T-helper 1 cell treated with Interleukin-12 subunit alpha and Interleukin-12 subunit beta and Interleukin-4 antibody, amounts not matched to agents 30 μg/mL and 1 μg/mL, for 36 hours (primary cell): ENCODE measurements around the gene GRIA4.
"Not testable (repeated sequence)": the region's sequence is repeated elsewhere in the genome, so short reads cannot be mapped to it uniquely, and the experiment has no call there.

Source experiments
- H3K27ac Mint-ChIP-seq: one replicate; pipeline ENCODE4 v1.8.0; 2021; ENCODE audit warnings: mild to moderate bottlenecking, mixed read lengths
- H3K27me3 Mint-ChIP-seq: one replicate; pipeline ENCODE4 v1.8.0; 2021; ENCODE audit warnings: low read depth, mixed read lengths
- H3K36me3 Mint-ChIP-seq: one replicate; pipeline ENCODE4 v1.8.0; 2021; ENCODE audit warnings: low read depth, mixed read lengths
- H3K4me1 Mint-ChIP-seq: one replicate; pipeline ENCODE4 v1.8.0; 2021; ENCODE audit warnings: low read depth, mixed read lengths
- H3K4me3 Mint-ChIP-seq: one replicate; pipeline ENCODE4 v1.8.0; 2021; ENCODE audit warnings: mild to moderate bottlenecking, moderate library complexity, mixed read lengths
- H3K9me3 Mint-ChIP-seq: one replicate; pipeline ENCODE4 v1.8.0; 2021; ENCODE audit warnings: mixed read lengths

GRIA4 gene

DNA sequence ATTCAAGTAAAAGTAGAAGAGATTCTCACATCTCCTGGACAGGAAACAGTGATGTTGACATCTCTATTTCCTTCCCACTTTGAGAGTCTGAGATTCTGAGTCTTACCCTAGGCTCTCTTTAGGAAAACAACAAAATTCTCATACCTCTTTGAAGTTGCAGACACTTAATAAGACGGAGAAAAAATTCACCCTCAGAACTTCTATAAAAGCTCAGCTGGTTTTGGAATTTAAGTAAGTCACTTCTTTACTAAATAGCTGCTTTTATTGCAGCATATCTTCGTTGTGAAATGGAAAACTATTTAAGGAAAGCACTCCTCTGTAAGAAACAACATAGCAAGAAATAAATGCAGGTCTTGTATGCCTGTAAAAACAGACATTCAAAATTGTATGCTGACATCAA is 333.0 kb downstream of the GRIA4 start:
- no peak overlapping the region for H3K27ac Mint-ChIP-seq
- H3K4me1 Mint-ChIP-seq = no peaks in the 10 kb centered on the region
- H3K27me3 Mint-ChIP-seq = peaks cover 4% of the 10 kb centered on the region

DNA sequence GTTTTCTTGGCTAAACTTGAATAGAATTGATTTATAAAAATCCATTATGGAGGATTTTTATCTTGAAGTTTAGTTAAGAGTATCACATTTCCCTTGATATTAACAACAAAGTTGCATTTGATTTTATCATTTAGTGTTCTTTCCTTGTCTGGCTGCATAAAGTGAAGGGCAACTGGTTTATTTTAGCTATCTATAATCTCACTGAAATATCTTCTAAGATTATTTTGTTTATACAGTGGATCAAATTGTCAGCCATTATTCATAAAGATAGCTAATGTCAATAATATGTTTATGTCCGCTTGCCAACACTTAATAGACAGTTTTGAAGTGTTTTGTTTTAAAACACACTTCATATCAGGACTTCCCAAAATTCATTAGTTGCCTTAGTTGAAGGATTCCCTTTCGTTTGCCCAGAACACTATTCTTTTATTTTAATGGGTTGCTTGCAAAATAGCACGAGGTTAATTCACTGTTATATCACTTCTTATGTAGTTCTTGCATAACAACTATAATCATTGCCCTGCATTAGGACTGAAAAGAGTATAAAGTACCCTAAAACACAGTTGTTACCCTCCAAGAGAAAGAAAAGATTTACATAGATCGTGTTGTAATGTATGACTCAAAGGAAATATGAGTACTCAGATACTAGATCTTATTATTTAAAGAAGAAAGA is 339.2 kb downstream of the GRIA4 start:
- H3K4me1 Mint-ChIP-seq = no peaks in the 10 kb centered on the region
- H3K9me3 Mint-ChIP-seq = no peaks in the 10 kb centered on the region
- no peak overlapping the region for H3K27ac Mint-ChIP-seq
- H3K4me3 Mint-ChIP-seq = no peak overlapping the region
- no peaks in the 10 kb centered on the region for H3K27me3 Mint-ChIP-seq
- no peaks in the 10 kb centered on the region for H3K36me3 Mint-ChIP-seq

More for the DNA sequence above, 333.0 kb downstream of the GRIA4 start:
- Mint-ChIP-seq H3K36me3 (no peaks in the 10 kb centered on the region), H3K9me3 (no peaks in the 10 kb centered on the region), H3K4me3 (no peak overlapping the region)

DNA sequence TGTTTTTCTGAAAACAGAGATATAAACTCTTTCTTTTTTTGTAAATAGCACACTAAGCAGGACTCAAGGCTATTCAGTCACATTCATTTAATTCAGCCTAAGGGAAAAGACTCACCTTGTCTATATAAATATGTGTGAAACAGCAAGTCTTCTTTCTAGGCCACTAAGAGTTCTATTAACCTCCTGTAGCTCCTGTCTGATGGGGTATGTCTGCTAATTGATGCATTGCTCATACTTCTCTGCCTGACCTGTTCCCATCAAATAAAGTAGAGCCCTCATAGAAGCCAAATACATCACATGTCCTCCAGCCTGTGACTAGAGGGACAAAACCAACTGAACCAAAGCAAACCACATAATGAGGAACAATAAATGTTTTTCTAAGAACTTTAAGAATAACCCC is 344.0 kb downstream of the GRIA4 start:
- Mint-ChIP-seq H3K36me3 (no peaks in the 10 kb centered on the region), H3K4me1 (no peaks in the 10 kb centered on the region), H3K4me3 (no peak overlapping the region), H3K27ac (no peak overlapping the region), H3K9me3 (peaks cover under 1% of the 10 kb centered on the region), H3K27me3 (no peaks in the 10 kb centered on the region)

DNA sequence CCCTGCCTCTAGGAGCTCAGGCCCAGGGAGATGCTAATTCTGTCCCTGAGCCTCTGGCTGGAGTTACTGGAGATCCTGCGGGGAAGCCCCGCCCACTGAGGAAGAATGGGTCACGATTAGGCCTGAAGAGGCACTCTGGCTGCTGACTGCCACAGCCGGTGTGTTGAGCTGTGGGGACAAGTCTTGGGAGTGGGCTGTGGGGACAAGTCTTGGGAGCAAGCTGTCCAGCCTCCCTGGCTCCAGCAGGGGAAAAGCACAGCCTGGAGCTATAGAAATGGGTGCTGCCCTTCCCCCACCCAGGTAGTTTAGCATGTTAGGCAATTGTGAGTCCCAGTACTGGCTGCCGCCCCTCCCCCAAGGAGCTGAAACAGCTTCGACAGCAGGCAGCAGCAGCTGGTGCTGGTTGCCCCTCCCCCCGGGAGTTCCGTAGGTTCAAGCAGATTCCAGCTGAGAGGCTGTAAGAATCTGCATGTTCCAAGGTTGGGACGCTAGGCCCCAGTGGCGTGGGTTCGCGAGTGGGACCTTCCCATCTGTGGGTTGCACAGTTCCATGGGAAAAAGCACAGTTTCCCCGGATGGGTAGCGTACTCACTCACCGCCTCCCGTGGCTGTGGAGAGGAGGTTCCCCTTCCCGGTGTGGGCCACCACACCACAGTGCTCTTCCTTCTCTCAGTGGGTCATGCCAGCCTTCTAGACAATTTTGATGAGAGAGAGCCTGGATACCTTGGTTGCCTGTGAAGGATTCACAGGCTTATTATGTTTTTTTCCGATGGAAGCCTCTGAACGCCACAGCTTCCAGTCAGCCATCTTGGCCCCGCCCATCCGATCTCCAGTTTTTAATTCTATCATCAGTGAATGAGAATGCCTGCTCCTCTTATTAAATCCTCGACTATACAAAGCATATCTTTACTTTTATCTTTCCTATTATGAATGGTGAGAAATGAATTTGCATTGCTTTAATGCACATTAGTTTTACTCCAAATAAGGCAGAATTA is 350.7 kb downstream of the GRIA4 start:
- H3K9me3 Mint-ChIP-seq = peaks cover 8% of the 10 kb centered on the region
- H3K4me3 Mint-ChIP-seq = no peak overlapping the region
- no peaks in the 10 kb centered on the region for H3K27me3 Mint-ChIP-seq
- no peaks in the 10 kb centered on the region for H3K4me1 Mint-ChIP-seq
- no peak overlapping the region for H3K27ac Mint-ChIP-seq
- no peaks in the 10 kb centered on the region for H3K36me3 Mint-ChIP-seq

DNA sequence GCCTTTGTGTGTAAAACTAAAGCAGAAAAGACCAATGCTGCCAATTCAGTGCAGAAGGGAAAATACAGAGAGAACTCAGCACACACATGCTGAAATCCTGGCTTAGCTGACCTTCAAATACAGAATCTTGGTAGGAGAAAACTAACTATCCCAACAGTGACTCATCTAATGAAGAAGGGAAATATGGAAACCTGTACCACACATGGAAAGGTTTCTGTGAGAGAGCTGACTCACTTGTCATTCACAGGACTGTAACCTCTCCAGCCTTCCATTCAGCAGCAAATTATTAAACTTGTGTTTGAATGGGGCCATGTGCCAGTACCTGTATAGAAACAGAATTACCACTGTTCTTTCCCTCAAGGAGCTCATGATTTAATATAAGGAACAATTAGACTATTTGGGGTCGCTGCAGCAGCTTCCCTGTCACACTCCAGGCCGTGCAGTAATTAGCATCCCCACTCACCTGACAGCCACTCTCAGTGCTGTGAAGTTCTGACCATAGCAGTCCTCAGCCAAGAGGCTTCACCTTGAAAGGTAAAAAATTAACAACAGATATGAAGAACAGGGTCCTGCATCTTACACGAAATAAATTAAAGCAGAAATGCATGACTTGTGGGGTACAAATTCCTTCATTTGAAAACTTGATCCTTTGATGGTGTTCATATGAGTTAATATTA is 358.3 kb downstream of the GRIA4 start:
- H3K27me3 Mint-ChIP-seq = no peaks in the 10 kb centered on the region
- no peak overlapping the region for H3K27ac Mint-ChIP-seq
- H3K4me1 Mint-ChIP-seq = no peaks in the 10 kb centered on the region
- H3K4me3 Mint-ChIP-seq = no peak overlapping the region
- no peaks in the 10 kb centered on the region for H3K36me3 Mint-ChIP-seq
- no peaks in the 10 kb centered on the region for H3K9me3 Mint-ChIP-seq

DNA sequence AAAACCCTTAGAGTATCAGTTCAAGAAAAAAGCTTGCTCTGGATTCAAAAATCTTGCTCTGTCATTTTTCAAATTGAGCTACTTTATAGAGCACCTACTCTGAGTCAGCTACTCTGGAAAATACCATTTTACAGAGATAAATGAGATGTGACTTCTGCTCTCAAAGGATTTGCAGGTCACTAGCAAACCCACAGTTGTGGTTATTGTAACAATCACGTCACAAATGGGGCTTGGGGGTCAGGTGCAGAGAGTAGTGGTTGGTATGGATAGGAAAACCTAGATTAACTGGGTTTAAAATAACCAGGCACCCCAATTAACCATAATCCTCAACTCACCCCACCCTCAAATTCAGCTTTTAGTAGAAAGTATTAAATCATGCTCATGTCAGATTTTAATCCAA is 359.9 kb downstream of the GRIA4 start:
- H3K9me3 Mint-ChIP-seq = no peaks in the 10 kb centered on the region
- H3K36me3 Mint-ChIP-seq = no peaks in the 10 kb centered on the region
- H3K4me3 Mint-ChIP-seq = no peak overlapping the region
- H3K4me1 Mint-ChIP-seq = no peaks in the 10 kb centered on the region
- H3K27me3 Mint-ChIP-seq = no peaks in the 10 kb centered on the region
- H3K27ac Mint-ChIP-seq = no peak overlapping the region

DNA sequence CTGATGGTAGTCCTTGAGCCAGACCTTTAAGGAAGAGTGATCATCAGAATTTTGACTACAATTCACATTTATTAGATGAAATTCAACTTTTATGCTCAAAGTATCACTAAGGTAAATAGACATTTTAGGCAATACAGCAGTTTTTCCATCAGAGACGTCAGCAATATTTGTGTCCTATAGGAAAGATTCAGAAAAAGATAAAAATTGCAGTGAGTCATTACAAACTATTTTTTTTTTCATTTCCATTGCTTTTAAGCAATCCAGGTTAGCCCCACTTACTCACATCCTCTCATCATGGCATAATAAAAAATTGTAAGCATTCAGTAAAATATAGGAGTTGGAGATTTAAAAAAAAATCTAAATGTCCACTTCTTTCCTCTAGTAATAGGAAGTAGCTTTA is 365.3 kb downstream of the GRIA4 start:
- peaks cover 3% of the 10 kb centered on the region for H3K27me3 Mint-ChIP-seq
- no peaks in the 10 kb centered on the region for H3K4me1 Mint-ChIP-seq
- no peak overlapping the region for H3K4me3 Mint-ChIP-seq
- H3K9me3 Mint-ChIP-seq = no peaks in the 10 kb centered on the region
- H3K27ac Mint-ChIP-seq = no peak overlapping the region
- H3K36me3 Mint-ChIP-seq = no peaks in the 10 kb centered on the region

DNA sequence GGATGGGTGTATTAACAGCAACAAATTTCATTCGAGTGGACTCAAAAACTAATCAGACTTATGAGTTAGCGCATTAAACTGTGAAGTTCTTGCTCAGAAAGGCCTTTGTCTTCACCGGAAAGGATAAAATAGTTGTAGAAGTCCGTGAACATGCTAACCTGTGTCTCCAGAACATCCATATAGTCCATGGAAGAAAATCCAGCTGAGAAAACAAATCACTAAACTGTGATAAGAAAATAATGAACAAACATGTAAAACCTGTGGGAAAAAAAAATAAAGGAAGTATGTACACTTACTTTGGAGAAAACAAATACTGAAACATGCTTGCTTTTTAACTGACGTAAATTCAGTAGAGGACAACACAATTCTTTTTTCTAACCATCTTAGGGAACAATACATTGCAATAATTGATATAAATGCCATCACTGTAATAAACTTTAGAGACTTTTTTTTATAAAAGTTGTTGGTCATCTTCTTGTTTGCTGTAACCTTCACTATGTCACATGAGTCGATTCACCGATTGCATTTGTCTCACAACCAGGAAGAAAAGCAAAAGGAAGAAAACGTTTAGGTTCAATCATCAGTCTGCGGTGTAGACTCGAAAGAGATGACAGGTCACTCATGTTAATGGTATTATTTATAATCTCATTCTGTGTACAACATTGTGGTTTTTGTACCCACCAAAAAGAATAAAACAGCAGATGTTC is 370.3 kb downstream of the GRIA4 start:
- Mint-ChIP-seq H3K36me3 (no peaks in the 10 kb centered on the region), H3K27ac (no peak overlapping the region), H3K27me3 (peaks cover 3% of the 10 kb centered on the region), H3K9me3 (peaks cover 3% of the 10 kb centered on the region), H3K4me1 (no peaks in the 10 kb centered on the region), H3K4me3 (no peak overlapping the region)

DNA sequence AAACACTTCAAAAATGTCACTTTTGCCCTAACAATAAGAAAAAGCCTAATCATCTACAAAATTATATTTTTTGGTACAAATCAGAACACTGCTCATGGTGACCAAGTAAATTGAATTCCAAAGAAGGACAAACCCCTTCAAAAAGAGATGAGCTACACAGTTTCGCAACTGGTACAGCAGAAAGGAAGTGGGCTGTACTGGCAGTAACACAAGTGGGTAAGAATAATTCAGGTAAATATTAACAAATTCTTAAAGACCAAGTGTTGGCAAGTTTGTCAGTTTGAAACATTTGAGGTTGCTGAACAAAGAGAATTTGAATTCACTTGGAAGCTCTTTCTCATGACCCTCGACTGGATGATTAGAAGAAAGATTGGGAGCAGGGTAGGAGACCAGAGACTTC is 376.7 kb downstream of the GRIA4 start:
- H3K27ac Mint-ChIP-seq = no peak overlapping the region
- no peak overlapping the region for H3K4me3 Mint-ChIP-seq
- no peaks in the 10 kb centered on the region for H3K27me3 Mint-ChIP-seq
- peaks cover 3% of the 10 kb centered on the region for H3K9me3 Mint-ChIP-seq
- H3K4me1 Mint-ChIP-seq = no peaks in the 10 kb centered on the region
- H3K36me3 Mint-ChIP-seq = no peaks in the 10 kb centered on the region

DNA sequence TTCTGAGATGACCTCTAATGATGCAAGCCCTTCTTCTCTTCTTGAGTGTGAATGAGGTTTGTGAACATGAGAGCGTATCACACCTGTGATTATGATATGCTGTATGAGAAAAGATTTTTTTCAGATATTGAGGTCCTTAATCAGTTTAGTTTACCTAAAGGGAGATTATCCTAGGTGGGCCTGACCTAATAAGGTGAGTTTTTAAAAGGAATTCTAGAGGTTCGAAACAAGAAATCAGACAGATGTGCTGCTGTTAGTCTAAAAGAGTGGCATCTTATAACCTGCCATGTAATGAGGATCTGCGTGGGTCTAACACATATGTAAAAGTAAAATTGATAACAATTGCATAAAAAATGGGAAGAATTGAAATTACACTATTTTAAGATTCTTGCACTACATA is 378.3 kb downstream of the GRIA4 start:
- no peaks in the 10 kb centered on the region for H3K4me1 Mint-ChIP-seq
- H3K36me3 Mint-ChIP-seq = no peaks in the 10 kb centered on the region
- H3K4me3 Mint-ChIP-seq = no peak overlapping the region
- H3K9me3 Mint-ChIP-seq = no peaks in the 10 kb centered on the region
- no peak overlapping the region for H3K27ac Mint-ChIP-seq
- H3K27me3 Mint-ChIP-seq = no peaks in the 10 kb centered on the region

DNA sequence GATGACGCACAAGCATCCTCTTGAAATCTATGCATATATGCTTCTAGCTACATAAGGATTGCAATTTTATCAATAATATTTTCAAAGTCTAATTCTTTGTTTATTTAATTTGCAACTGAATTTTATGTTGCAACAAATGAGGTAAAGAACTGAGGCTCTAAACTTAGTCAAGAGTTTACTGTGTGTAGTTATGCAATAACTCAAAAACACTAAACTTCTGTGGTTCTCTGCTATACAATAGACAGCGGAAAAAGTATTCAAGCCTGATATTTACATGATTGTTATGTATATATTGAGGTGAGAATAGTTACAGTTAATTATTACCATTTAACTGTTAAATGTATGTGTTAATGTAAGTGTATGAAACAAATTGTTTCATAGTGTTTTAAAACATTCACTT is 379.3 kb downstream of the GRIA4 start:
- H3K36me3 Mint-ChIP-seq = peaks cover 3% of the 10 kb centered on the region
- H3K4me1 Mint-ChIP-seq = no peaks in the 10 kb centered on the region
- H3K4me3 Mint-ChIP-seq = no peak overlapping the region
- no peaks in the 10 kb centered on the region for H3K27me3 Mint-ChIP-seq
- no peak overlapping the region for H3K27ac Mint-ChIP-seq
- peaks cover 3% of the 10 kb centered on the region for H3K9me3 Mint-ChIP-seq

DNA sequence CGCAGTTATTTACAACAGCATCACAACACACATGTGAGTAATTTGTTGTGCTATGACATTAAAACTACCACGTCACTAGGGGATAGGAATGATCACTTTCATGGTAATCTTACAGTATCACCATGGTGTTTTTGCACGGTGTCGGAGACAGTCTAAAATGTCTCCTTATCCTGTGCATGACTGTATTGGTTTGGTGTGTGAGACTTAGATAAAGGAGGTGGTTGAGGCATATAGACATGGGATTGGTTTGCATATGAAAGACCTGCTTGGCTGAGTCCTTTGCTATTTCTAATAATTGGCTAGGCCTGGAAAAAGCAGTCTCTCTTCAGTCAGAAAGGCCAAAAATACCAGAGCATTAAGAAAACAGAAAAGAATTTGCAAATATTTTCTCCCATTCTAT is 382.0 kb downstream of the GRIA4 start:
- no peak overlapping the region for H3K4me3 Mint-ChIP-seq
- no peaks in the 10 kb centered on the region for H3K27me3 Mint-ChIP-seq
- H3K9me3 Mint-ChIP-seq = peaks cover 4% of the 10 kb centered on the region
- H3K4me1 Mint-ChIP-seq = no peaks in the 10 kb centered on the region
- H3K36me3 Mint-ChIP-seq = peaks cover 8% of the 10 kb centered on the region
- no peak overlapping the region for H3K27ac Mint-ChIP-seq

DNA sequence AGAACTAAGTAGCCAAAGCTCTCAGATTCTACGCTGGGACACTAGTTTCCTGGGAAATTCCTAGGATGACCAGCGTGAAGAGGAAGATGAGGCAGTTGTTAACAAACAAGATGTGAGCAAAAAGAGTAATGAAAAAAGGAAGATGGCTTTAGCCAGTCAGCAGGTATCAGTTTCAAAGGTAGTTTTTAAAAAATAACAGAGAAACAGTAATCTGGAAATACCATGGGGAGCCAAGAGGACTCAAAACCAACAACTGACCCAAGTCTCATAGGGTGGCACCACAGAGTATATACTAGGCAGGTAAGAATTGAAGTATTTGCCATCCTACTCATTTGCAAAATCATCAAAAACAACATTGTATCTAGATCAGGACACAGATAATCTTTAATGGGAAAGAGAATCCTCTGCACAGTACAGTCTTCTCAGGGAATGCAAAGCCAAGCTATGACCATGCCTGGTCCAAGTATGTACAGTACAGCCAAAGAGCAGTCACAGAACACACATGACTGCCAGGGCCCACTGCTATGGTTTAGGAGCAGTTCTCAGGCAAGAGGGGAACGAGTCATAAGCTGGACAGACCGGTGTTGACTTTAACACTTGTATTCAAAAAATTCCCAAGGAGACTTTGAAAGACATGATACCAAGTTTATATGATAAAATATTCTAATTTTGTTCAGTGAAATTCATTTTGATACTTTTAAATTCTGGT is 391.6 kb downstream of the GRIA4 start:
- Mint-ChIP-seq H3K36me3 (peaks cover 42% of the 10 kb centered on the region), H3K4me3 (no peak overlapping the region), H3K9me3 (peaks cover 7% of the 10 kb centered on the region), H3K27ac (no peak overlapping the region), H3K4me1 (peaks cover 3% of the 10 kb centered on the region), H3K27me3 (no peaks in the 10 kb centered on the region)

DNA sequence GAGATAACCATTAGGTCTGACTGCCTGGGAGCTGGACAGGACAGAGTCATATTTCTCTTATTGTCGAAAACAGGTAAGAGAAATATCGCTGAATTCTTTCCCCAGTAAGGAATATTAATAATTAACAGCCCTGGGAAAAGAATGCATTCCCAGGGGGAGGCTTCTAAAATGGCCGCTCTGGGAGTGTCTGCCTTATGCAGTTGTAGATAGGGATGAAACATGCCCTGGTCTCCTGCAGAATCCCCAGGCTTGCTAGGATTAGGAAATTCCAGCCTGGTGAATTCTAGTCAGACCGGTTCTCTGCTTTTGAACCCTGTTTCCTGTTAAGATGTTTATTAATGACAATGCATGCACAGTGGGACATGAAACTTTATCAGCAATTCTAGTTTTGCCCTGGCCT is 393.2 kb downstream of the GRIA4 start:
- not testable (repeated sequence) for H3K9me3 Mint-ChIP-seq, H3K4me3 Mint-ChIP-seq, H3K27me3 Mint-ChIP-seq, H3K27ac Mint-ChIP-seq, H3K4me1 Mint-ChIP-seq
- H3K36me3 Mint-ChIP-seq = peaks cover 53% of the 10 kb centered on the region
